ENCODE results near the gene CD300LD.

Gene CD300LD

DNA sequence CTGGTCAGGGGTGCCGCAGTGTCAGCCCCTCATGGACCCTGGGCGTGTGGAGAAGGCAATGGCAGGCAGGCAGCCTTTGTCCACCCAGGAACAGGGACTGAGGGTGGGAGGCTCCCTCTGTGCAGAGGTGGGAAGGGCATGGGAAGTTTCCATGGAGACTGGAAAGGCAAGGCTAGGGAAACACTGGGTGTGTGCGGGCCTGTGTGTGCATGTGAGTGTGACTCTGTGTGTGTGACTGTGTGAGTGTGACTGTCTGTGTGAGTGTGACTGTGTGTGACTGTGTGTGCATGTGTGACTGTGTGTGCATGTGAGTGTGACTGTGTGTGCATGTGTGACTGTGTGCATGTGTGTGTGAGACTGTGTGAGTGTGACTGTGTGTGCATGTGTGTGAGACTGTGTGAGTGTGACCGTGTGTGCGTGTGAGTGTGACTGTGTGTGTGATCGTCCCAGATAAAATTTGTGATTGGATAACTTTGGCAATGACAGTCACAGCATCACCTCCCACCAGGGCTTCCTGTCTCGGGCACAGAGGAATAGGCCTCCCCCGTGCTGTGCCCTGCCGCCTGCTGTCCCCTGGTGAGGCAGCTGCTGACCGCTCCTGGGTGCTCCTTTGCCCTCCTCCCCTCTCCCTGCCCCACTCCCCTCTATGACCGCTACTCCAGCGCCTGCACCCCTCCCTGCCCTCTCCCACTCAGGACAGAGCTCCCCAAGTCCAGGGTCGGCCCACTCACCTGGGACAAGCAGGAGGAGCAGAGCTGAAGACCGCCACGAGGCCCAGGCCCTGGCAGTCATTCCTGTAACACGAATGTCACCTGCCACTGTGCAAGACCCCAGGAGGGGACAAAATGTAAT, 46.9 kb downstream of the CD300LD start:
- H3K4me3 ChIP-seq (ENCODE audit: low read length), result no peak overlapping the region
- no peak for DNase-seq (ENCODE audit: low read depth)
- TF ChIP-seq, protein P1, sequence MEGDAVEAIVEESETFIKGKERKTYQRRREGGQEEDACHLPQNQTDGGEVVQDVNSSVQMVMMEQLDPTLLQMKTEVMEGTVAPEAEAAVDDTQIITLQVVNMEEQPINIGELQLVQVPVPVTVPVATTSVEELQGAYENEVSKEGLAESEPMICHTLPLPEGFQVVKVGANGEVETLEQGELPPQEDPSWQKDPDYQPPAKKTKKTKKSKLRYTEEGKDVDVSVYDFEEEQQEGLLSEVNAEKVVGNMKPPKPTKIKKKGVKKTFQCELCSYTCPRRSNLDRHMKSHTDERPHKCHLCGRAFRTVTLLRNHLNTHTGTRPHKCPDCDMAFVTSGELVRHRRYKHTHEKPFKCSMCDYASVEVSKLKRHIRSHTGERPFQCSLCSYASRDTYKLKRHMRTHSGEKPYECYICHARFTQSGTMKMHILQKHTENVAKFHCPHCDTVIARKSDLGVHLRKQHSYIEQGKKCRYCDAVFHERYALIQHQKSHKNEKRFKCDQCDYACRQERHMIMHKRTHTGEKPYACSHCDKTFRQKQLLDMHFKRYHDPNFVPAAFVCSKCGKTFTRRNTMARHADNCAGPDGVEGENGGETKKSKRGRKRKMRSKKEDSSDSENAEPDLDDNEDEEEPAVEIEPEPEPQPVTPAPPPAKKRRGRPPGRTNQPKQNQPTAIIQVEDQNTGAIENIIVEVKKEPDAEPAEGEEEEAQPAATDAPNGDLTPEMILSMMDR (conservative IDR thresholded peaks at IDR 0.05; ENCODE audit: low read length), result no peak

DNA sequence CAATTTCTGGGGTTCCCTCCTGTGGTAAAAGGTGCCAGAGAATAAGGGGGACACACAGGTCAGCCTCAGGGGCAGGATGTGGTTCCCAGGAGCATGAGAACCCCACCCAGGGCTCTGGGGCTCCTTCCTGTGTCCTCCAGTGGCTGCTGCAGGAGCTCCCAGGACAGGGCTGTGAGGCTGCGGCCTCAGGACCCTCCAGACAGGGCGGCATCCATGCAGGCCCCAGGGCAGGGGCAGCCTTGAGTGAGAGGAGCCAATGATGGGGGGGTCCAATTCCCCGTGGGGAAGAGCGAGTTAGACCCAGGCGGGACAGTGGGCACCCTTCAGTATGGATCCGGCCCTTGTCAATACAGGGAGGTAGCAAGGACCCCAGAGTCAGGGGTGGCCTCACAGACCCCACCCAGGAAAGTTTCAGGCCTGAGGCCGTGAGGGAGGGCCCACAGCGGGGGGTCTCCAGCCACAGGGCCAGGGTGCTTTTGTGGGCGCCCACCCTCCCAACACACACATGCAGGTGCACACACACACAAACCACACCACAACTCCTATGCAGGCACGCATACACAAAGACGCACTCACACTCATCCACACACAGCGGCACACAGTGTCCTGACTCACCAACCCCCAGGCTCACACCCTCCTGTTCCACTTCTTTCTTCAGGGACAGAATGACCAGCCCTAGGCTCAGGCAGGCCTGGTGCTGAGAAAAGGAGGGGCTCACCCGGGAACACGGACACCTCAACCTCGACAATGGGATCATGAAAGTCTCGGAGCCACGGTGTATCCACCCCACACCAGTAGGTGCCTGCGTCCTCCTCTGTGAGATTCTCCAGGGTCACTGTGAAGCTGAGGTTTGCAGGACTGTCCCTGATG, 48.0 kb downstream of the CD300LD start:
- no peak overlapping the region for H3K4me3 ChIP-seq (ENCODE audit: low read length)
- TF ChIP-seq, protein P1 (conservative IDR thresholded peaks at IDR 0.05; ENCODE audit: low read length), result no peak
- no peak for DNase-seq (ENCODE audit: low read depth)

DNA sequence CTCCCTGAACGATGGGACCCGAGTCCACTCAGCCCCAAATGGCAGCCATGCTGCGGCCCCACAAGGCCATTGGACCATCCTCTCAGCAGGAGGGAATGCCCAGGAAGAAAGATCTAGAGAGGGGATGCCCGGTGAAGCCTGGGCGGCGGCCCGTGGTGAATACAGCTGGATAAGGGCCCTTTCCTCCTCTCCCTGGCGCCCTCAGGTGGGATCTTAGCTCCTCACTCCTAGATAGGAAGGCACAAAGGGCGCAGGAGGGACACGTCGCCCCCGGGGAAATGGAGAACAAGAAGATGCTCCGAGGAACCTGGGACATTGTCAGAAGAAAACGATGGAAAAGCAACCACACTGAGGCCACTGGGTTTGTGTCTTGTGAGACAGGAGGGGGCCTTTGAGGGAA, 48.7 kb downstream of the CD300LD start:
- TF ChIP-seq, protein P1 (conservative IDR thresholded peaks at IDR 0.05; ENCODE audit: low read length), result no peak
- no peak for DNase-seq (ENCODE audit: low read depth)
- no peak overlapping the region for H3K4me3 ChIP-seq (ENCODE audit: low read length)

DNA sequence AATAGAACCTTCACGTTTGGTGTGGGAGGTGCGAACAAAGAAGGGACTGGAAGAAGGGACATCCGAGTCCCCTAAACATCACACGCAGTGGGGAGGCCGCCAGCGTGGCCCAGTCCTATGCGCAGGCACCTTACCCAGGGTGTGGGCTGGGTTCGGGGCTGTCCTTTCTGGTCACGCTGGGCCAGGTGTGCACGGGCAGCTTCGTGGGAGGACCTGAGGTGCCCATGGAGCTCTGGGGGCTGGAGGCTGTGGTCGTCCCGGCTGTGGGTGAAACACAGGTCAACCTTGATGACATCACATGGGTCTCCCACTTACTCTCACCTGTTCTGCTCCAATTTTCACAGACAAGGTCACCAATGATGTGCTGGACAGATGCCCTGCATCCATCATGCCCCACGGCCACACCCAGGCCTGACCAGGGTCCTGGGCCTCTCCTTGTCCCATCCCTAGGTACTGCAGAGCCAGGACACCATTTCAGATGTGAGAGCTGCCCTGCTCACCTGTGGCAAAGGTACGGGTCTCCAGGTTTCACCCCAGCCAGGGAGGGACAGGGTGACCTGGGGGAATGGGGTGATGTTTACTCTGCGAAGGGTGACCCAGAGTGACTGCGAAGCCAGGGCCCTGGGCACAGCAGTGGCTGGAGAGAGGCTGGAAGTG, 49.2 kb downstream of the CD300LD start:
- TF ChIP-seq, protein P1 (conservative IDR thresholded peaks at IDR 0.05; ENCODE audit: low read length), result no peak
- DNase-seq (ENCODE audit: low read depth), result no peak
- no peak overlapping the region for H3K4me3 ChIP-seq (ENCODE audit: low read length)

DNA sequence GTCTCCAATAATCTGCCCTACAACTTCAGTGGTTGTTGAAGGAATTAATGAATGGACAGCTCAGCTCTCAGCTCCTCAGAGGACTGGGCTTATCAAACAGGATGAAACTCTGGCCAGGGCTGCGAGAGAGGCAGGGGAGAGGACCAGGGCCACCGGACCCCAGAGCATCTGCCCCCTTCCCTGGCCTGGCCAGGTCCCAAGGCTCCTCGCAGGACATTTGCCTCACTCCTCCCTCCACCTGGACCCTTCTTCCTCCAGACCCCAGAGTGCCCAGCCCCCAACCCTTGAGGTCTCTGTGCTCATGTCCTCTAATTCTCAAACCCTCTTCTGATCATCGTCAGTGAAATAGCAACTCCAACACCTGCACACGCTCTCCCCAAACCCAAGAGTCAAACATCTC, 49.9 kb downstream of the CD300LD start:
- DNase-seq (ENCODE audit: low read depth), result no peak
- TF ChIP-seq, protein P1 (conservative IDR thresholded peaks at IDR 0.05; ENCODE audit: low read length), result no peak
- no peak overlapping the region for H3K4me3 ChIP-seq (ENCODE audit: low read length)

DNA sequence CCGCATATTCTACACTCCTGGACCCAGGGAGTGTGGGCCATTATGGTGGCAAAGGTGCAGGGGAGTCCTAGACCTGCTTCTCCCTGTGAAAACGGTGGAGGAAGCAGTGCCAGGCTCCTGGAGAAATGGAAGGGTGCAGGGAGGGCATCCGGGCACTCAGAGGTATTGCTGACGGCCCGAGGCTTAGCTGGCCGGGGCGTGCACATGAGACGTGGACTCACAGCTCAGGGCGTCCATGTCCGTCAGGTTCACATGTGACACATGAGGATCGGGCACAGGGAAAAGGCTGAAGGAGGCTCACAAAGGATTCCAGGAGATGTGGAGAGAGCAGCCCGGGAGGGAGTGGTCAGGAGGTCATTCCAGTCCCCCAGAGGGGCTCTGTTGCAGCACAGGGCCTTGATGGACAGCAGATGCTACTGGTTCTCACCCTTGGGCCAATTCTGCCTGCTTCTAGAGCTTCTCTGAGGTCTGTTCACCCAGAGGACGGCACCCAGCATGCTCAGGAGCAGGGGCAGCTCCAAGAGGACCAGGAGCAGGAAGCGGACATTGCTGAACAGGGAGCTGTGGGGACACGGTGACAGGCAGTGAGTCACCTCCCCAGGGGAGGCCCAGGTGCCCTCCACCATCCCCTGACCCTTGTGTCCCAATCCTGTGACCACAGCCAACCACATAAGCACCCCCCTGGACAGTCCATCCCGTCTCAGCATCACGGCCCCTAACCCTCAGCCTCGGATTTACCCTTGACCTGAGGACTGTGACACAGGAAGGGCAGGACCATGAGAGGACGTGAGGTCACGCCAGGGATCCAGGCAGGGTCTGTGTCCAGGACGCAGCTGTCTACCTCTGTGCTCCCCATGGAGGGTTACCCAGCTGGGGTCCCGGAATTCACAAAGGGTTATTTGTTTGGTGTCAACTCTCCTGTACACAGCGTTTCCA, 50.6 kb downstream of the CD300LD start:
- TF ChIP-seq, protein P1 (conservative IDR thresholded peaks at IDR 0.05; ENCODE audit: low read length), result no peak
- H3K4me3 ChIP-seq (ENCODE audit: low read length), result no peak overlapping the region
- DNase-seq (ENCODE audit: low read depth), result no peak

Data from AG10803 (cell line).